Liver (tissue), 9 donors: ENCODE data around the gene MYO10. TPM values are rescaled to one million over a fixed set of nuclear protein-coding genes. Genes with fewer than 3 reads are reported as not detected.

Experiments
- DNase-seq: peaks from one replicate; pipeline ENCODE4 v3.0.0-alpha.2; 2017; ENCODE audit warnings: low spot score
- H3K27ac ChIP-seq, 2 donors: one replicate each; pipeline ENCODE4 v1.7.0; 2013; ENCODE audit warnings: inconsistent platforms in 2 of 2, low read length in 2 of 2, control low read depth in 1 of 2, low read depth in 1 of 2, mild to moderate bottlenecking in 1 of 2
- H3K27me3 ChIP-seq, 4 donors: one replicate each; pipeline versions ENCODE4 v1.6.1 to v1.7.0; 2013; ENCODE audit warnings: low read length in 3 of 4, inconsistent platforms in 1 of 4, mild to moderate bottlenecking in 1 of 4, moderate library complexity in 1 of 4; ENCODE audit not compliant: control insufficient read depth in 4 of 4, insufficient read depth in 4 of 4
- H3K36me3 ChIP-seq, 4 donors: one replicate each; pipeline versions ENCODE4 v1.6.1 to v1.7.0; 2013; ENCODE audit warnings: low read length in 3 of 4, mild to moderate bottlenecking in 3 of 4, low read depth in 1 of 4, moderate library complexity in 1 of 4; ENCODE audit not compliant: control insufficient read depth in 4 of 4, insufficient read depth in 3 of 4
- H3K4me1 ChIP-seq, 4 donors: one replicate each; pipeline versions ENCODE4 v1.6.1 to v1.7.0; 2013; ENCODE audit warnings: low read length in 3 of 4, mild to moderate bottlenecking in 3 of 4, moderate library complexity in 1 of 4; ENCODE audit not compliant: control insufficient read depth in 4 of 4, insufficient read depth in 4 of 4
- H3K4me3 ChIP-seq, 3 donors: one replicate each; pipeline versions ENCODE4 v1.6.1 to v1.7.0; 2013; ENCODE audit warnings: low read length in 3 of 3, control low read depth in 1 of 3, low read depth in 1 of 3, mild to moderate bottlenecking in 1 of 3
- H3K9ac ChIP-seq, 2 donors: one replicate each; pipeline ENCODE4 v1.7.0; 2013; ENCODE audit warnings: low read length in 2 of 2, mild to moderate bottlenecking in 2 of 2, moderate library complexity in 2 of 2, control low read depth in 1 of 2, low read depth in 1 of 2
- H3K9me3 ChIP-seq, 4 donors: one replicate each; pipeline versions ENCODE4 v1.6.1 to v1.7.0; 2013; ENCODE audit warnings: low read length in 3 of 4; ENCODE audit not compliant: control insufficient read depth in 4 of 4
- CTCF ChIP-seq: fragments of 150-350 bp; IDR thresholded peaks from 2 replicates; pipeline ENCODE4 v1.5.1; 2017; ENCODE audit warnings: improper control_type of control experiment, low read depth, low read length; ENCODE audit not compliant: missing input control
- EGR1 ChIP-seq, 2 donors: IDR thresholded peaks; 2 replicates each; pipeline ENCODE4 v1.6.1; 2016 to 2018; ENCODE audit warnings: antibody characterized with exemption in 2 of 2, low read depth in 2 of 2
- FOXA1 ChIP-seq: IDR thresholded peaks from 2 replicates; pipeline ENCODE4 v1.6.1; 2016; ENCODE audit warnings: antibody characterized with exemption
- FOXA2 ChIP-seq: IDR thresholded peaks from 2 replicates; pipeline ENCODE4 v1.6.1; 2016; ENCODE audit warnings: antibody characterized with exemption
- GABPA ChIP-seq, 2 donors: IDR thresholded peaks in 1 of 2; conservative IDR thresholded peaks in 1 of 2; 2 replicates each; pipeline ENCODE4 v1.6.1; 2016; ENCODE audit warnings: antibody characterized with exemption in 2 of 2, mild to moderate bottlenecking in 1 of 2, moderate library complexity in 1 of 2
- HNF4A ChIP-seq, 2 donors: conservative IDR thresholded peaks; 2 replicates each; pipeline ENCODE4 v1.6.1; 2016; ENCODE audit warnings: antibody characterized with exemption in 2 of 2, mild to moderate bottlenecking in 2 of 2
- HNF4G ChIP-seq: IDR thresholded peaks from 2 replicates; pipeline ENCODE4 v1.6.1; 2016; ENCODE audit warnings: antibody characterized with exemption
- JUND ChIP-seq, 2 donors: IDR thresholded peaks; 2 replicates each; pipeline ENCODE4 v1.6.1; 2016; ENCODE audit warnings: antibody characterized with exemption in 2 of 2
- NR2F2 ChIP-seq: IDR thresholded peaks from 2 replicates; pipeline ENCODE4 v1.6.1; 2016; ENCODE audit warnings: antibody characterized with exemption
- RAD21 ChIP-seq, 2 donors: IDR thresholded peaks; 2 replicates each; pipeline ENCODE4 v1.6.1; 2016; ENCODE audit warnings: antibody characterized with exemption in 2 of 2, mild to moderate bottlenecking in 2 of 2
- REST ChIP-seq: IDR thresholded peaks from 2 replicates; pipeline ENCODE4 v1.6.1; 2016; ENCODE audit warnings: antibody characterized with exemption, mild to moderate bottlenecking
- RXRA ChIP-seq, 2 donors: IDR thresholded peaks; 2 replicates each; pipeline ENCODE4 v1.6.1; 2017 to 2018; ENCODE audit warnings: antibody characterized with exemption in 2 of 2, mild to moderate bottlenecking in 1 of 2
- SP1 ChIP-seq: IDR thresholded peaks from 2 replicates; pipeline ENCODE4 v1.6.1; 2018; ENCODE audit warnings: antibody characterized with exemption, mild to moderate bottlenecking
- YY1 ChIP-seq: IDR thresholded peaks from 2 replicates; pipeline ENCODE4 v1.6.1; 2016; ENCODE audit warnings: antibody characterized with exemption, mild to moderate bottlenecking
- WGBS: extraction: QIAGEN DNeasy Blood & Tissue Kit; methylation state at CpG from one replicate; pipeline ENCODE4 v1.1.7; 2013; 5-methylcytosine and 5-hydroxymethylcytosine counted together
- polyA plus RNA-seq, 2 donors: library from polyadenylated mRNA; stranded (reverse) in 1 of 2; unstranded in 1 of 2; fragments of 200-250 nt in 1 of 2; fragments of >200 nt in 1 of 2; fragmentation: Nextera tagmentation in 1 of 2; extraction: Ambion mirVana in 1 of 2; gene quantifications; one replicate each; pipeline versions ENCODE4 v1.2.1 to v1.2.3, GENCODE V29; 2013 to 2015
- total RNA-seq, 2 donors: library from RNA; depleted of rRNA; stranded (reverse); fragments of >200 nt; gene quantifications; one replicate each; pipeline ENCODE4 v1.2.3, GENCODE V29; 2014
- TF ChIP-seq, protein P1 (sequence below): IDR thresholded peaks from 2 replicates; pipeline ENCODE4 v1.6.1; 2016; ENCODE audit warnings: antibody characterized with exemption
- TF ChIP-seq, protein P2 (sequence below): IDR thresholded peaks from 2 replicates; pipeline ENCODE4 v1.6.1; 2016; ENCODE audit warnings: antibody characterized with exemption
- donor health status: healthy.
- donor health status: healthy.
- donor health status: healthy.
- donor health status: healthy.
- donor health status: healthy.

Gene MYO10
- total and polyA plus RNA-seq, 4 donors, result 4.3 to 15.3 (median 7.1) TPM

GRCh38 chr5:16933337-16933736, 2.8 kb downstream of the MYO10 start (continued):
- TF ChIP-seq HNF4A (conservative IDR thresholded peaks at IDR 0.05) (no peak), SP1 (no peak), CTCF (no peak), FOXA1 (no peak), RXRA (IDR thresholded peaks at IDR 0.05) (no peak)

DNA sequence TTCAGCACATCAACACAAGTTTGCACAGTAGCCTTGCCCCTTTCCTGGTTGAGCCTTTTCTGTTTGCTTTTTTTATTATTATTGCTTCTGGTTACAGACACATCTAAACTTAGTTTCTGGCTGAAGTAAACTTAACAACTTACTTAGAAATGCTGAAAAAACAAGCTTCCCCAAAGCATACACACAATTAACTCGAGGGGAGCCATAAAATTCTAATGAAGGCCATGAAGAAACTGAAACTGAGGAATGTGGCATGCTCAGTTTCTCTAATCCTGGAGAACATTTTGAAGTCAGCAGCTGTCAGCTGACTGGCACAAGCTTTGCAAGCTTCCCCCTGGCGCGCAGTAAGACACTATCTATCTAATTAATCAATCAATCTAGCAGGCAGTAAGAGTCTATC, 3.7 kb downstream of the MYO10 start:
- Histone ChIP-seq H3K4me1 (peaks cover 3 to 20% (median 13%) of the 10 kb centered on the region in 4 donors), H3K9ac (no peak overlapping the region), H3K9me3 (no peaks in the 10 kb centered on the region), H3K36me3 (no peaks in the 10 kb centered on the region), H3K4me3 (no peak overlapping the region), H3K27ac (no peak overlapping the region), H3K27me3 (peaks cover 0 to 16% (median 4%) of the 10 kb centered on the region in 4 donors)
- 42% methylated on average over 3 of the region's 3 CpGs for WGBS
- no peak for DNase-seq
- TF ChIP-seq EGR1 (IDR thresholded peaks at IDR 0.05; ENCODE audit: low read depth in 2 of 2), result no peak

- no peak overlapping the region for H3K4me3 ChIP-seq
- peaks cover 0 to 16% (median 4%) of the 10 kb centered on the region in 4 donors for H3K27me3 ChIP-seq
- H3K36me3 ChIP-seq, result no peaks in the 10 kb centered on the region
- TF ChIP-seq CTCF, result no peak
- TF ChIP-seq, protein P1, sequence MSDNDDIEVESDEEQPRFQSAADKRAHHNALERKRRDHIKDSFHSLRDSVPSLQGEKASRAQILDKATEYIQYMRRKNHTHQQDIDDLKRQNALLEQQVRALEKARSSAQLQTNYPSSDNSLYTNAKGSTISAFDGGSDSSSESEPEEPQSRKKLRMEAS, result no peak
- no peak for TF ChIP-seq REST
- no peak for TF ChIP-seq FOXA2
- no peak for TF ChIP-seq GABPA (IDR thresholded peaks at IDR 0.05 in 1 of 2, conservative IDR thresholded peaks at IDR 0.05 in 1 of 2)
- TF ChIP-seq HNF4G, result no peak
- TF ChIP-seq HNF4A (conservative IDR thresholded peaks at IDR 0.05), result no peak
- no peak for TF ChIP-seq EGR1 (IDR thresholded peaks at IDR 0.05; ENCODE audit: low read depth in 2 of 2)
- TF ChIP-seq SP1, result no peak
- no peak for TF ChIP-seq RAD21 (IDR thresholded peaks at IDR 0.05)
- no peak for TF ChIP-seq RXRA (IDR thresholded peaks at IDR 0.05)
- TF ChIP-seq YY1, result no peak
- no peak for TF ChIP-seq NR2F2
- no peak for TF ChIP-seq FOXA1
- TF ChIP-seq JUND (IDR thresholded peaks at IDR 0.05), result no peak
- TF ChIP-seq, protein P2, sequence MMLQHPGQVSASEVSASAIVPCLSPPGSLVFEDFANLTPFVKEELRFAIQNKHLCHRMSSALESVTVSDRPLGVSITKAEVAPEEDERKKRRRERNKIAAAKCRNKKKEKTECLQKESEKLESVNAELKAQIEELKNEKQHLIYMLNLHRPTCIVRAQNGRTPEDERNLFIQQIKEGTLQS, result no peak
- 40% methylated on average over 5 of the region's 5 CpGs for WGBS
- no peak for DNase-seq
- H3K9ac ChIP-seq, result no peak overlapping the region
- H3K9me3 ChIP-seq, result no peaks in the 10 kb centered on the region
- H3K4me1 ChIP-seq, result peaks cover 2 to 15% (median 10%) of the 10 kb centered on the region in 4 donors
- no peak overlapping the region for H3K27ac ChIP-seq
Measured at GRCh38 chr5:16931334-16932110, 4.6 kb downstream of the MYO10 start.
